Parathyroid adenoma (tissue), 2 donors: ENCODE data around the gene PIP5KL1.

ENCODE experiments used
- H2AFZ ChIP-seq: fragments of 300-600 bp; sonication (generic); one replicate; pipeline ENCODE4 v1.7.0; 2017; ENCODE audit warnings: antibody characterized with exemption, mild to moderate bottlenecking
- H3K27ac ChIP-seq: fragments of 300-600 bp; sonication (generic); one replicate; pipeline ENCODE4 v1.7.0; 2017
- H3K27me3 ChIP-seq: fragments of 300-600 bp; sonication (generic); one replicate; pipeline ENCODE4 v1.7.0; 2017; ENCODE audit warnings: low read length; ENCODE audit not compliant: control insufficient read depth, insufficient read depth
- H3K36me3 ChIP-seq: fragments of 300-600 bp; sonication (generic); one replicate; pipeline ENCODE4 v1.7.0; 2017; ENCODE audit warnings: low read length; ENCODE audit not compliant: control insufficient read depth, insufficient read depth
- H3K4me1 ChIP-seq: fragments of 300-600 bp; sonication (generic); one replicate; pipeline ENCODE4 v1.7.0; 2017; ENCODE audit warnings: control low read depth
- H3K4me2 ChIP-seq: fragments of 300-600 bp; sonication (generic); one replicate; pipeline ENCODE4 v1.7.0; 2017; ENCODE audit warnings: low read length
- H3K4me3 ChIP-seq: fragments of 300-600 bp; sonication (generic); one replicate; pipeline ENCODE4 v1.7.0; 2017; ENCODE audit warnings: low read depth, low read length
- H3K79me2 ChIP-seq: fragments of 300-600 bp; sonication (generic); one replicate; pipeline ENCODE4 v1.7.0; 2017; ENCODE audit warnings: control low read depth
- H3K9ac ChIP-seq: fragments of 300-600 bp; sonication (generic); one replicate; pipeline ENCODE4 v1.7.0; 2017; ENCODE audit warnings: mild to moderate bottlenecking
- H3K9me3 ChIP-seq: fragments of 300-600 bp; sonication (generic); one replicate; pipeline ENCODE4 v1.7.0; 2017; ENCODE audit warnings: low read length; ENCODE audit not compliant: control insufficient read depth
- TF ChIP-seq, protein P1 (sequence below): fragments of 300-600 bp; sonication (generic); IDR thresholded peaks from one replicate; pipeline ENCODE4 v1.7.0; 2017; ENCODE audit warnings: antibody characterized with exemption, mild to moderate bottlenecking
- donor health status: primary hyperparathyroidism.

PIP5KL1 gene

DNA sequence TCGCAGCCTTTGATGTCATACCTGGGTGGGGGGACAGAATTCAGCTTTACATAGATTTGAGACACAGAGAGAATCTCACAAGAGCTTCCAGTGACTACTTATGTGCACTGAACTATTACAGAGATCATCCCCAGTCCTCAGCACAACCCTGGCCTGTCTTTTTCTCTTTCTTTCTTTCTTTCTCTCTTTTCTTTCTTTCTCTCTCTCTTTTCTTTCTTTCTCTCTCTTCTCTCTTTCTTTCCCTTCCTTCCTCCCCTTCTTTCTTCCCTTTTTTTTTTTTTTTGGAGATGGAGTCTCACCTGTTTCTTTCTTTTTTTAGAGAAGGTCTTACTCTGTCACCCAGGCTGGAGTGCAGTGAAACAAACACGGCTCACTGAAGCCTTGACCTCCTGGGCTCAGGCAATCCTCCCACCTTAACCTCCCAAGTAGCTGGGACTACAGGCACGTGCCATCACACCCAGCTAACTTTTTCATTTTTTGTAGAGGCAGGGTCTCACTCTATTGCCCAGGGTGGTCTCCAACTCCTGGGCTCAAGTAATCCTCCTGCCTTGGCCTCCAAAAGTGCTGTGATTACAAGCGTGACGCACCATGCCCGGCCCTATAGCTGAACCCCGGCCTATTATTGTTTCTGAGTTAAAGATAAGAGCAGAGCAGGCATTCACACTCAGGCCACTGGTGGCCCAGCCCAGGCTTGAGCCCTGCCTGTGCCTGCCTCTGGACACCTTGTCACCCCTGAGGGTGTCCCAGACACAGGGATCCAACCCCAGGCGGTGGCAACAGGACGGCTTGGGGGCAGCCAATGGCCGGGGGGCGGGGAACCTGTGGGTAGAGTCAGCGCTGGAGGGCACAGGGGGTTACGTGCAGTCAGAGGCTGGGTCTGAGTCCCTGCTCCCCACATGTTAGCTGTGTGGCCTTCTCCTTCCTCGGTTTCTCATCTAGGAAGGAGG is 4.3 kb downstream of the PIP5KL1 start:
- H3K27me3 ChIP-seq, result no peaks in the 10 kb centered on the region
- peak overlapping the region; percentile 70 for H2AFZ ChIP-seq
- no peak overlapping the region for H3K9ac ChIP-seq

DNA sequence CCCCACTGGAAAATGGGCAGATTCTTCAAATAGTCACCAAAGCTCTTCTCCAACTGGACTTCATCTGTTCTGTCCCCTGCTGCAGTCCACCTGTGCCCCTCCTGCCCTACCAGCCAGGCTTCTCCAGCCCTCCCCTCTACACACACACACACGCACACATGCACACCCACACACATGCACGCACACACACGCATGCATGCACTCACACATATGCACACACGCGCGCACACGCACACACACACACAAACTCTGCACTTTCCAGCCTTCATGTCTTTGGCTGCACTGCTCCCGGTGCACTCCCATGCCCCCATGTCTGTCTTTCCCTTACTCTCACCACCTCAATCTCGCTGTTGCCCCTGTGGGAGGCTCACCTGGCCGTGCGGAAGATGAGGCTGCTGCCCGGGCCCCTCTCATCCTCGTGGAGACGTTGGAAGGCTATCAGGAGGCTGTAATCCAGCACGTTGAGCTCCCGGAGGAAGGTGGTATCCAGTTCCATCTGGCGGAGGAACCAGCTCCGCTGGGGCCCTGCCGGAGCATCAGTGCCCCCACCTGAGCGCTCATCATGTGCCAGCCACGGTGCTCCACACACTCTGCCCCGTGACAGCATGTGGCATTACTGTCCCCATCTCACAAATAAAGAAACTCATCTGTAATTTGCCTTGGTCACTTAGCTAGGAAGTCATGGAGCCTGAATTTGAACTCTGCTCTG is 5.7 kb downstream of the PIP5KL1 start:
- Histone ChIP-seq H2AFZ (no peak overlapping the region), H3K79me2 (no peaks in the 10 kb centered on the region), H3K4me3 (no peak overlapping the region), H3K9ac (no peak overlapping the region), H3K36me3 (no peaks in the 10 kb centered on the region), H3K27ac (no peak overlapping the region), H3K9me3 (no peaks in the 10 kb centered on the region), H3K4me2 (no peak overlapping the region), H3K4me1 (peaks cover 3% of the 10 kb centered on the region), H3K27me3 (no peaks in the 10 kb centered on the region)
- TF ChIP-seq, protein P1, sequence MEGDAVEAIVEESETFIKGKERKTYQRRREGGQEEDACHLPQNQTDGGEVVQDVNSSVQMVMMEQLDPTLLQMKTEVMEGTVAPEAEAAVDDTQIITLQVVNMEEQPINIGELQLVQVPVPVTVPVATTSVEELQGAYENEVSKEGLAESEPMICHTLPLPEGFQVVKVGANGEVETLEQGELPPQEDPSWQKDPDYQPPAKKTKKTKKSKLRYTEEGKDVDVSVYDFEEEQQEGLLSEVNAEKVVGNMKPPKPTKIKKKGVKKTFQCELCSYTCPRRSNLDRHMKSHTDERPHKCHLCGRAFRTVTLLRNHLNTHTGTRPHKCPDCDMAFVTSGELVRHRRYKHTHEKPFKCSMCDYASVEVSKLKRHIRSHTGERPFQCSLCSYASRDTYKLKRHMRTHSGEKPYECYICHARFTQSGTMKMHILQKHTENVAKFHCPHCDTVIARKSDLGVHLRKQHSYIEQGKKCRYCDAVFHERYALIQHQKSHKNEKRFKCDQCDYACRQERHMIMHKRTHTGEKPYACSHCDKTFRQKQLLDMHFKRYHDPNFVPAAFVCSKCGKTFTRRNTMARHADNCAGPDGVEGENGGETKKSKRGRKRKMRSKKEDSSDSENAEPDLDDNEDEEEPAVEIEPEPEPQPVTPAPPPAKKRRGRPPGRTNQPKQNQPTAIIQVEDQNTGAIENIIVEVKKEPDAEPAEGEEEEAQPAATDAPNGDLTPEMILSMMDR, result no peak

More for the DNA sequence above, 4.3 kb downstream of the PIP5KL1 start:
- H3K79me2 ChIP-seq, result no peaks in the 10 kb centered on the region
- H3K27ac ChIP-seq, result no peak overlapping the region
- peak overlapping the region; percentile 38 for H3K4me3 ChIP-seq
- H3K9me3 ChIP-seq, result no peaks in the 10 kb centered on the region
- H3K4me2 ChIP-seq, result peak overlapping the region; percentile 74
- TF ChIP-seq, protein P1, result no peak
- no peaks in the 10 kb centered on the region for H3K36me3 ChIP-seq
- peaks cover 5% of the 10 kb centered on the region for H3K4me1 ChIP-seq

DNA sequence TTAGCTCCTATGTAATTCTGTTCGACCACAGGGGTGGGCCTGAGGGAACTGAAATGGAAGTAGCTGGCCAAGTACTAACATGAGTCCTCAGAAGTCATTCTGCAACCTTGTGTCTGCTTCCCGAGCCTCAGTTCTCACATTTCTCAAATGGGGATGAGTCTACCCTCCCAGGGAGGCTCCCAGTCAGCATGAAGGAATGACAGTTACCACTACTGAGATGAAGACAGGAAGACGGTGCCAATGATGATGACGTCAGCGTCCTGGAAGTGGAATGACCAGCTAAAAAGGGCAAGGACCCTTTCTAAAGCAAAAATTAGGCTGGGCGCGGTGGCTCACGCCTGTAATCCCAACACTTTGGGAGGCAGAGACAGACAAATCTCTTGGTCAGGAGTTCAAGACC is 6.8 kb downstream of the PIP5KL1 start:
- Histone ChIP-seq H3K79me2 (no peaks in the 10 kb centered on the region), H3K27me3 (no peaks in the 10 kb centered on the region), H3K27ac (no peak overlapping the region), H3K36me3 (no peaks in the 10 kb centered on the region), H2AFZ (no peak overlapping the region), H3K9me3 (no peaks in the 10 kb centered on the region), H3K4me1 (peaks cover 8% of the 10 kb centered on the region), H3K9ac (no peak overlapping the region), H3K4me2 (no peak overlapping the region), H3K4me3 (no peak overlapping the region)
- TF ChIP-seq, protein P1, result no peak

DNA sequence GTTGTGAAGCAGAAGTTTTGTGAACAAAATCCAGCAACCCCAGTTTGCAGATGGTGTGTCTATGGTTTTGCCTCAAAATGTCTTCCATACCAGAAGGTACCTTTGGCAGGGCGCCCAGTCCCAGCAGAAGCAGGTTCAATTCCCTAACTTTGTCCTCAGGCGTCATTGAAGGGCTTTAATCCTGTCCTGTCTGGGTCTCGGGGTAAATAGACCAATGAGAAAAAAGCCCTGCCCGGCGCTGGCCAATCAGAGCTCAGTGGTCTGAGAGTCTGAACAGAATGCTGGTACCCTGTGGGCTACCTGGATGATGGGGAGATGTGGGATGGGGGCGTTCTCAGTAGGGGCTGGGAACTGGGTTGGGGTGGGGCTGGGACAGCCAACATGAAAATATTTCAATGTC is 7.5 kb downstream of the PIP5KL1 start:
- no peaks in the 10 kb centered on the region for H3K27me3 ChIP-seq
- H2AFZ ChIP-seq, result no peak overlapping the region
- no peaks in the 10 kb centered on the region for H3K79me2 ChIP-seq
- no peak overlapping the region for H3K27ac ChIP-seq
- H3K9ac ChIP-seq, result no peak overlapping the region
- H3K9me3 ChIP-seq, result no peaks in the 10 kb centered on the region
- TF ChIP-seq, protein P1, result no peak
- H3K36me3 ChIP-seq, result no peaks in the 10 kb centered on the region
- peaks cover 9% of the 10 kb centered on the region for H3K4me1 ChIP-seq
- no peak overlapping the region for H3K4me2 ChIP-seq
- H3K4me3 ChIP-seq, result no peak overlapping the region
